GM12873 (cell line): ENCODE data around the gene SLC16A5.

Experiments
- CTCF ChIP-seq: IDR thresholded peaks from 2 replicates; pipeline ENCODE4 v1.5.1; 2012; ENCODE audit warnings: low read depth, mild to moderate bottlenecking, moderate library complexity, low read length, control low read depth; ENCODE audit not compliant: insufficient read depth; ENCODE audit errors: missing control alignments

The SLC16A5 gene

GRCh38 chr17:75125984-75126383 lies 38.2 kb downstream of the SLC16A5 start:
- TF ChIP-seq CTCF = no peak

DNA sequence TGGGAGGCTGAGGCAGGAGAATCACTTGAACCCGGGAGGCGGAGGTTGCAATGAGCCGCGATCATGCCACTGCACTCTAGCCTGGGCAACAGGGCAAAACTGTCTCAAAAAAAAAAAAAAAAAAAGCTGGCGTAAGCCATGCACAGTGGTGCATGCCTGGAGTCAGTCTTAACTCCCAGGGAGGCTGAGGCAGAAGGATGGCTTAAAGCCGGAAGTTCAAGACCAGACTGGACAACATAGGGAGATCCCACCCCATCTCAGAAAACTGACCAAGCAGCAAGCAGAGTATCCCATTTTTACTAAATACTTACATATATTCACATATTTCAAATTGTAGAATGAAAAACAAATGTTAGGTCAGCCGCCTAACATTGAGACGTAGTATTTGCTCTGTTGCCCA lies 39.2 kb downstream of the SLC16A5 start:
- no peak for TF ChIP-seq CTCF

DNA sequence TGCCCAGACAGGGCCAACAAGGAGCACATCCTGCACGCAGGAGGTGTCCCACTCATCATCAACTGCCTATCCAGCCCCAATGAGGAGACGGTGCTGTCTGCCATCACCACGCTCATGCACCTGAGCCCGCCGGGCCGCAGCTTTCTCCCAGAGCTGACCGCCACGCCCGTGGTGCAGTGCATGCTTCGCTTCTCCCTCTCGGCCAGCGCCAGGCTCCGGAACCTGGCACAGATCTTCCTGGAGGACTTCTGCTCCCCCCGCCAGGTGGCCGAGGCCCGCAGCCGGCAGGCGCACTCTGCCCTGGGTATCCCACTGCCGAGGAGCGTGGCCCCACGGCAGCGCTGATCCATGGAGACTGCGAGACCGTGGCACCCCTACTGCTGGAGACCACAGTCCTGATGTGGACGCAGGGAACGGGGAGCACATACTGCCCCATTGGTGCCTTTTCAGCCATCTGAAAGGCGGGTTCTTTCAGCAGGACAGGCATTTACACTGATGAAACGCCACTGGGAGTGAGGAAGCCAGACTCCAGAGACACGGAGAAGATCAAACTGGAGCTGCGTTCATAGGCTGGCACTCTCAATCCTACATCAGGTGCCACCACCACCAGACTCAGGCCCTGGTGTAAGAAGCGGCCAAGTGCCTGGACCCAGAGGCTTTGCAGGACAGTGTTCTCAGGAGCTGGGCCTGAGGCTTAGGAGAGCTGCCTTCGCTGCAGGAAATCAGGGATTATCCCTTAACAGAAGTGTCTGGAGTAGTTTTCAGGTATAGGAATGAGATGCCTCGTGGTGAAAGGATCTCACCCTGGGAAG lies 41.1 kb downstream of the SLC16A5 start:
- TF ChIP-seq CTCF = no peak

DNA sequence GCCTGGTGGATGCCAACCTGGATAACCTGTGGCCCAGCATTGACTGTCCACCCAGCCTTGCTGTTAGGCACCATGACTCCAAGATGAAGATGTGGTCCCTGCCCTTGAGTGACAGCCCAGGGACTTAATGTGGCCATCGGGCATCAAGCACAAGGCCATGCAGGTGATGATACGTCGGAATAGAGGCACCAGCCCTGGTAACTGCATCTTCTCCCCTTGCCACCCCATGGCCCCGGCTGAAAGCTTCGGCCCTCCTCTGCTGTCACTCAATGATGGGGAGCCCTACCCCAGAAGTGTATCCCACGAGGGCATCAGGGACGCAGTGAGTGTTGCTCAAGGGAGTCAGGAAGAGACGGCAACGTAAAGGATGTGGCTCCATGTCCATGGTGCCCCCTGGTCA lies 41.8 kb downstream of the SLC16A5 start:
- no peak for TF ChIP-seq CTCF

DNA sequence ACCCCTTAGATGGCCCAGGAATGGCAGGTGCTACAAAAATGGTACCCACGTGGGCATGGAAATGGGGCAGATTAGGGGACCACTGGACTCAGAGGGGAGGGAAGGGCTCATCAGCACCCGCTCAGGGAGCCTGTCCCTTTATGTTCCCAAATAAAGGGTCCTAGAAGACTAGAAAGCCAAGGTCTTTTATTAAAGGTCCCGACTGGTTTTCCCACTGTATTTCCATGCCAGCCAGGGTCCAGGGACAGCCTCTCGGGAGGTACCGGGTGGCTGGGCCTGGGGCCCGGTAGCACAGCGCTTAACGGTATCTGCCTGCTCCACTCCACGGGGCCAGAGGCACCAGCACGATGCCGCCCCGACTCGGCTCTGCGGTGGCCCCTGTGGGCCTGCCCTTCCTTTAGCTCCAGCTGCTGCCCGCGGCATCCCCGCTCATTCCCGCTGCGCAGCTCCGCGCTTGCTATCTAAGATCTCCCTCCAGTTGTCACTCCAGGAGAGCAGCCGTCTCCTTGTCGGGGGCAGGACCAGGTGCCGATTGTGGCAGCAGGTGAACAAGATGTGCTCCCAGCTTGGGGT lies 42.4 kb downstream of the SLC16A5 start:
- TF ChIP-seq CTCF = no peak

DNA sequence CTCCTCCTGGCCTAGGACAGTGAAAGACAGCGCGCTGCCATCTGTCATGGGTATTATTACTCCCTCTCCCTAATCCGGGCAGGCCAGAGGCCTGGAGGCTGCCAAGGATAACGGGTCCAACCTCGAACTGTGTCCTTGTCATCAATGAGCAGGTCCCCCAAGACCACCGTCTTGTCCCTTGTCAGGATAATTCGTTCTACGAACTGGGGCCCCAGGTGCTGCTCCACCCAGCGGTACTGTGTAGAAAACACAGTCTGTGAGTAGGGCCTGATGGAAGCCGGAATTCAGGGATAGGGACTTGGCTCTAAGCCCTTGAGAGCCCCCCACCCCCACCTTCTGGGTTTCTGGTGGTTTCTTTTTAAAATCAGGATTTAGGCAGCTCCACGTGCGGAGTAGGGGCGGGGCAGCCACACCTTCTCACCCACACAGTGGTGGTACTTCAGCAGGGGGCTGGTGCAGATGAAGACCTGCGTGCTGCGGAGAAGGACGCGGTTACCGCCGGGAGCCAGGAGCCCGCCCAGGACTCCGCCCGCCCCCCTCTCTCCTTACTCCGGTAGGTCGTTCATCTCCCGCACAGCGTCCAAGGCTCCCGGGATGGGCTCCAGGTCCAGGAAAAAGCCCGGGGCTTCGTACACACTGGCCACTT lies 43.0 kb downstream of the SLC16A5 start:
- peak; percentile 58 for TF ChIP-seq CTCF

- TF ChIP-seq CTCF = peak; percentile 74
Measured at GRCh38 chr17:75131278-75132017, 43.7 kb downstream of the SLC16A5 start, which contains the start of gene NT5C. TSS of gene NT5C (minus strand) at chr17:75131742. CDS start at chr17:75131707, 35 bp downstream.
